ENCODE measurements around the gene POLE2. TPM values are rescaled to one million over a fixed set of nuclear protein-coding genes. Genes with fewer than 3 reads are reported as not detected.
A peak's percentile ranks its signal among the peaks of the same experiment; 100 is the strongest.

Gene POLE2
- total RNA-seq, 2 experiments from 2014 or later = 1.2 to 1.4 TPM

DNA sequence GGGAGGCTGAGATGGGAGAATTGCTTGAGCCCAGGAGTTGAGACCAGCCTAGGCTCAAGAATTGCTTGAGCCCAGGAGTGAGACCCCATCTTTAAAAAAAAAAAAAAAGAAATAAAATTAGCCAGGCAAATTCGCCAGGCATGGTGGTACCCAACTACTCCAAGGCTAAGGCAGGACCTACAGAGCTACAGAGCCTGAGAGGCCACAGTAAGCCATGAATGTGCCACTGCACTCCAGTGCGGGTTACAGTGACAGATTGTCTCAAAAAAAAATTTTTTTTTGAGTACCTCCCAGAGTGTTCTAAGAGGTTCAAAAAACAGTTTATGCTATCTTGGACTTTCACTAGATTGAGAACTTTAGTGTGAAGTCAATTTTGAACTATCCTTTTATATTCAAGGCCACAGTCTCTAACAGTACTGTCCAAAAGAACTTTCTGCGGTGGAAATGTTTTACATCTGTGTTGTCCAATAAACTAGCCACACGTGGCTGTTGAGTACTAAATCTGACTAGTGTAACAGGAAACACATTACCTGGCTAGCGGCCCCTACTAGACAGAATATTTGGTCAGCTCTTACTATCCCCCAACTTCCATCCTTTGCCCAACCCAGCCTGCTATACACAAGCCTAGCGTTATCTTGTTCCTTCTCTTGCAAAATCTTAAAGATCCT is 70.0 kb downstream of the POLE2 start:
- Mint-ChIP-seq H3K4me1 (ENCODE audit: low read depth) (peaks cover 54% of the 10 kb centered on the region), H3K4me3 (peak overlapping the region; percentile 99)
- CTCF ChIA-PET = interaction anchor here (0.5 to 1.2 kb wide), 3 partner anchors 16 to 25 kb away, joined by 3 read pairs; no protein-coding TSS in a partner anchor

DNA sequence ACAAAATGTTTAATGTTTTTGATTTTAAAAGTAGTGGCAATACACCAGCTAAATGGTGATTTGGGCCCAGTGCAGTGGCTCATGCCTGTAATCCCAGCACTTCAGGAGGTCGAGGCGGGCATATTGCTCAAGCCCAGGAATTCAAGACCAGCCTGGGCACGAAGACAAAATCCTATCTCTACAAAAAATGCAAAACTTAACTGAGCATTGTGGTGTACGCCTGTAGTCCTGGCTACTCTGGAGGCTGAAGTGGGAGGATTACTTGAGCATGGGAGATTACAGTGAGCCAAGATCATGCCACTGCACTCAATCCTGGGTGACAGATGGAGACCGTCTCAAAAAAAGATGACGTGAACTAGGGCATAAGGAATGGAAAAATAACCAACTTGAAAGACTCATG is 72.2 kb downstream of the POLE2 start:
- ATAC-seq (ENCODE audit: poor library complexity) (no peak), DNase-seq (no peak)
- H3K27ac ChIP-seq (ENCODE audit: low read depth in 1 of 2, low read length in 2 of 2) = no peak overlapping the region
- no peaks in the 10 kb centered on the region for H3K27me3 Mint-ChIP-seq
- H3K27me3 ChIP-seq (ENCODE audit: control insufficient read depth in 1 of 2, insufficient read depth in 2 of 2, low read length in 2 of 2) = no peaks in the 10 kb centered on the region
- peaks cover 46% of the 10 kb centered on the region for H3K36me3 Mint-ChIP-seq (ENCODE audit: low read depth)
- TF ChIP-seq, protein P1, sequence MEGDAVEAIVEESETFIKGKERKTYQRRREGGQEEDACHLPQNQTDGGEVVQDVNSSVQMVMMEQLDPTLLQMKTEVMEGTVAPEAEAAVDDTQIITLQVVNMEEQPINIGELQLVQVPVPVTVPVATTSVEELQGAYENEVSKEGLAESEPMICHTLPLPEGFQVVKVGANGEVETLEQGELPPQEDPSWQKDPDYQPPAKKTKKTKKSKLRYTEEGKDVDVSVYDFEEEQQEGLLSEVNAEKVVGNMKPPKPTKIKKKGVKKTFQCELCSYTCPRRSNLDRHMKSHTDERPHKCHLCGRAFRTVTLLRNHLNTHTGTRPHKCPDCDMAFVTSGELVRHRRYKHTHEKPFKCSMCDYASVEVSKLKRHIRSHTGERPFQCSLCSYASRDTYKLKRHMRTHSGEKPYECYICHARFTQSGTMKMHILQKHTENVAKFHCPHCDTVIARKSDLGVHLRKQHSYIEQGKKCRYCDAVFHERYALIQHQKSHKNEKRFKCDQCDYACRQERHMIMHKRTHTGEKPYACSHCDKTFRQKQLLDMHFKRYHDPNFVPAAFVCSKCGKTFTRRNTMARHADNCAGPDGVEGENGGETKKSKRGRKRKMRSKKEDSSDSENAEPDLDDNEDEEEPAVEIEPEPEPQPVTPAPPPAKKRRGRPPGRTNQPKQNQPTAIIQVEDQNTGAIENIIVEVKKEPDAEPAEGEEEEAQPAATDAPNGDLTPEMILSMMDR (IDR thresholded peaks at IDR 0.05) = no peak
- peak overlapping the region; percentile 36 for H3K27ac Mint-ChIP-seq
- no peaks in the 10 kb centered on the region for H3K9me3 Mint-ChIP-seq
- no peak overlapping the region for H3K4me3 Mint-ChIP-seq
- ChIA-PET POLR2A (no interaction called here), CTCF (interaction anchor here (1.4 kb wide), 1 partner anchor 18 kb away, joined by 3 read pairs; no protein-coding TSS in a partner anchor)
- no peak overlapping the region for H3K4me3 ChIP-seq (ENCODE audit: low read length)
- intact Hi-C loops (cut with DNase I, micrococcal nuclease) = no loop called here
- peaks cover 22% of the 10 kb centered on the region for H3K36me3 ChIP-seq (ENCODE audit: insufficient read depth, low read length)
- peaks cover 16% of the 10 kb centered on the region for H3K4me1 ChIP-seq (ENCODE audit: insufficient read depth, low read length)
- peaks cover 34% of the 10 kb centered on the region for H3K4me1 Mint-ChIP-seq (ENCODE audit: low read depth)
- no peaks in the 10 kb centered on the region for H3K9me3 ChIP-seq (ENCODE audit: control insufficient read depth in 1 of 2, insufficient read depth in 1 of 2, low read length in 2 of 2)

More for the DNA sequence above, 70.0 kb downstream of the POLE2 start:
- H3K27ac ChIP-seq (ENCODE audit: low read depth in 1 of 2, low read length in 2 of 2) = peak overlapping the region in 1 of 2 donors; percentile 1
- peak overlapping the region; percentile 100 for H3K27ac Mint-ChIP-seq
- peaks cover 28% of the 10 kb centered on the region for H3K4me1 ChIP-seq (ENCODE audit: insufficient read depth, low read length)
- DNase-seq = no peak
- peaks cover 22% of the 10 kb centered on the region for H3K36me3 ChIP-seq (ENCODE audit: insufficient read depth, low read length)
- POLR2A ChIA-PET = interaction anchor here (1.0 to 2.2 kb wide), 3 partner anchors 10 to 19 kb away, joined by 3 to 11 read pairs (median 3); partner anchors contain the start of genes DNAAF2 and LRR1
- intact Hi-C loops (cut with DNase I, micrococcal nuclease) = loop anchor here in 1 of 2 experiments (2.0 kb wide), 1 partner anchor 33 kb away; no protein-coding TSS in a partner anchor
- no peaks in the 10 kb centered on the region for H3K9me3 Mint-ChIP-seq
- H3K27me3 ChIP-seq (ENCODE audit: control insufficient read depth in 1 of 2, insufficient read depth in 2 of 2, low read length in 2 of 2) = no peaks in the 10 kb centered on the region
- peaks cover 59% of the 10 kb centered on the region for H3K36me3 Mint-ChIP-seq (ENCODE audit: low read depth)
- H3K4me3 ChIP-seq (ENCODE audit: low read length) = no peak overlapping the region
- ATAC-seq (ENCODE audit: poor library complexity) = no peak
- H3K9me3 ChIP-seq (ENCODE audit: control insufficient read depth in 1 of 2, insufficient read depth in 1 of 2, low read length in 2 of 2) = no peaks in the 10 kb centered on the region
- H3K27me3 Mint-ChIP-seq = no peaks in the 10 kb centered on the region
- TF ChIP-seq, protein P1 (IDR thresholded peaks at IDR 0.05) = no peak

DNA sequence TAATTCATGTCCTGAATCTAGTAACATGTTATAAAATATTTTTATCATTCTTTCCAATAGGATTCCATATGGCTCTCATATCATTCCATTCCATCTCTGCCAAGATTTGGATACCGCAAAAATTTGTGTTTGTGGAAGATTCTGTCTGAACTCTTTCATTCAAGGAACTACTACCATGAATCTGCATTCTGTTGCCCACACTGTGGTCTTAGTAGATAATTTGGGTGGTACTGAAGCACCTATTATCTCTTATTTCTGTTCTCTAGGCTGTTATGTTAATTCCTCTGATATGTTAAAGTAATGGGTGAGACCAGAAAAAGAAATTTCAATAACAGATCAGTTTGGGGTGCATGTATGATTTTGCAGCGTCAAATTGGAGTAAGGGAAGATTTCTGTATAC is 73.8 kb downstream of the POLE2 start:
- CTCF ChIA-PET = no interaction called here
- no peaks in the 10 kb centered on the region for H3K9me3 Mint-ChIP-seq

More for the DNA sequence above, 73.8 kb downstream of the POLE2 start:
- Histone ChIP-seq H3K27me3 (ENCODE audit: control insufficient read depth in 1 of 2, insufficient read depth in 2 of 2, low read length in 2 of 2) (no peaks in the 10 kb centered on the region), H3K27ac (ENCODE audit: low read depth in 1 of 2, low read length in 2 of 2) (no peak overlapping the region), H3K9me3 (ENCODE audit: control insufficient read depth in 1 of 2, insufficient read depth in 1 of 2, low read length in 2 of 2) (no peaks in the 10 kb centered on the region), H3K4me1 (ENCODE audit: insufficient read depth, low read length) (peaks cover 12% of the 10 kb centered on the region), H3K36me3 (ENCODE audit: insufficient read depth, low read length) (peaks cover 22% of the 10 kb centered on the region), H3K4me3 (ENCODE audit: low read length) (no peak overlapping the region)
- no peak for ATAC-seq (ENCODE audit: poor library complexity)
- TF ChIP-seq, protein P1 (IDR thresholded peaks at IDR 0.05) = no peak
- Mint-ChIP-seq H3K27ac (no peak overlapping the region), H3K4me3 (no peak overlapping the region), H3K4me1 (ENCODE audit: low read depth) (peaks cover 19% of the 10 kb centered on the region), H3K36me3 (ENCODE audit: low read depth) (peaks cover 30% of the 10 kb centered on the region), H3K27me3 (no peaks in the 10 kb centered on the region)
- intact Hi-C loops (cut with DNase I, micrococcal nuclease) = no loop called here
- DNase-seq = no peak
- POLR2A ChIA-PET = interaction anchor here (1.2 kb wide), 1 partner anchor 20 kb away, joined by 3 read pairs; no protein-coding TSS in a partner anchor

All from CD4-positive, alpha-beta T cell (primary cell).